ENCODE measurements around the gene TRIM5. TPM values are rescaled to one million over a fixed set of nuclear protein-coding genes. Genes with fewer than 3 reads are reported as not detected.
A peak's percentile ranks its signal among the peaks of the same experiment; 100 is the strongest.

Gene TRIM5
- total and polyA plus RNA-seq, 10 of the 15 experiments (the other 5 are each of a cell fraction or from before 2014, with no cell fraction given) = 20.0 to 59.7 (median 31.8) TPM

- TF ChIP-seq PKNOX1 (IDR thresholded peaks at IDR 0.05) = peak; percentile 20; the same call in 1 of the 2 replicates
- TF ChIP-seq ESRRA (IDR thresholded peaks at IDR 0.05; ENCODE audit: low read length) = no peak
- no peak for TF ChIP-seq JUNB (IDR thresholded peaks at IDR 0.05)
- peak; percentile 76 for TF ChIP-seq TBL1XR1 (IDR thresholded peaks at IDR 0.05; ENCODE audit: low read depth, low read length)
- no peak for TF ChIP-seq JUND (IDR thresholded peaks at IDR 0.05; ENCODE audit: low read depth, low read length)
- TF ChIP-seq SUZ12 (IDR thresholded peaks at IDR 0.05; ENCODE audit: unreplicated experiment) = no peak
- no peak for TF ChIP-seq USF1 (IDR thresholded peaks at IDR 0.05; ENCODE audit: borderline replicate concordance, extremely low read length, insufficient read depth, low read depth, low read length)
- TF ChIP-seq ZNF687 (IDR thresholded peaks at IDR 0.05) = no peak
- peak; percentile 33; the same call in 1 of the 2 replicates for TF ChIP-seq STAT1 (conservative IDR thresholded peaks at IDR 0.05)
- peak; percentile 77 for TF ChIP-seq CREB1 (IDR thresholded peaks at IDR 0.05; ENCODE audit: low read depth)
- TF ChIP-seq NBN (IDR thresholded peaks at IDR 0.05) = peak; percentile 86
- TF ChIP-seq ZNF384 (IDR thresholded peaks at IDR 0.05; ENCODE audit: borderline replicate concordance, low read depth, low read length) = no peak
- TF ChIP-seq IRF5 (IDR thresholded peaks at IDR 0.05; ENCODE audit: borderline replicate concordance) = no peak
- no peak for TF ChIP-seq CEBPB (IDR thresholded peaks at IDR 0.05; ENCODE audit: borderline replicate concordance in 1 of 2, low read depth in 2 of 2, low read length in 2 of 2)
- TF ChIP-seq IKZF1 (conservative IDR thresholded peaks at IDR 0.05) = peak; percentile 98
- no peak for TF ChIP-seq EZH2 (IDR thresholded peaks at IDR 0.05; ENCODE audit: borderline replicate concordance, control insufficient read depth, low read depth, low read length)
These were observed at the start of gene TRIM5 (continued) for GRCh38 chr11:5684646-5685362.
